Measurements from ENCODE around the gene HSPB7.

DNA sequence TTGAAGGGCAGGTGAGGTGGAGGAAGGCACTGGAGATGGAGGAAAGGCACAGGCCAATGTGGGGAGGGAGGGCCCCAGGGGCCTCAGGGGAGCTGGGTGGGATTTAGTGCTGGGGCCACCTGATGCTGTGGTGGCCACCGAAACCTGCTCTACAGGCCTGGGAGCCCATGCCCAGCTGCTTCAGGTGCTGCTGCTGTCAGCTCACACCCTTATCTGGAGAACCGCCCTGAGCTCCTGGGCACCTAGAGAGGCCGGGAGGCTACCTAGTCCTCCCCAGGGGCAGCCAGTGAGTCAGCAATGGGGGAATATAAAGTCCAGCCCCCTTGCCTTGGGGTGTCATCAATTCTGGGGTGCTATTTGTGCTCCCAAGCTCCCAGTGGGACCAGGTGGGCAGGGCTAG lies 43.4 kb upstream of the HSPB7 start:
- TF ChIP-seq, protein P1, sequence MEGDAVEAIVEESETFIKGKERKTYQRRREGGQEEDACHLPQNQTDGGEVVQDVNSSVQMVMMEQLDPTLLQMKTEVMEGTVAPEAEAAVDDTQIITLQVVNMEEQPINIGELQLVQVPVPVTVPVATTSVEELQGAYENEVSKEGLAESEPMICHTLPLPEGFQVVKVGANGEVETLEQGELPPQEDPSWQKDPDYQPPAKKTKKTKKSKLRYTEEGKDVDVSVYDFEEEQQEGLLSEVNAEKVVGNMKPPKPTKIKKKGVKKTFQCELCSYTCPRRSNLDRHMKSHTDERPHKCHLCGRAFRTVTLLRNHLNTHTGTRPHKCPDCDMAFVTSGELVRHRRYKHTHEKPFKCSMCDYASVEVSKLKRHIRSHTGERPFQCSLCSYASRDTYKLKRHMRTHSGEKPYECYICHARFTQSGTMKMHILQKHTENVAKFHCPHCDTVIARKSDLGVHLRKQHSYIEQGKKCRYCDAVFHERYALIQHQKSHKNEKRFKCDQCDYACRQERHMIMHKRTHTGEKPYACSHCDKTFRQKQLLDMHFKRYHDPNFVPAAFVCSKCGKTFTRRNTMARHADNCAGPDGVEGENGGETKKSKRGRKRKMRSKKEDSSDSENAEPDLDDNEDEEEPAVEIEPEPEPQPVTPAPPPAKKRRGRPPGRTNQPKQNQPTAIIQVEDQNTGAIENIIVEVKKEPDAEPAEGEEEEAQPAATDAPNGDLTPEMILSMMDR (IDR thresholded peaks at IDR 0.05): no peak
- TF ChIP-seq POLR2A (IDR thresholded peaks at IDR 0.05): no peak

Measured in vagina (tissue), 2 donors.